Fibroblast of the conjunctiva (primary cell): ENCODE measurements around the gene NRAS.

Experiments used
- DNase-seq: peaks from one replicate; pipeline ENCODE4 v3.0.0-alpha.2; 2010; ENCODE audit warnings: low read depth

Gene NRAS

GRCh38 chr1:114676115-114676514 lies 40.5 kb downstream of the NRAS start:
- no peak for DNase-seq

DNA sequence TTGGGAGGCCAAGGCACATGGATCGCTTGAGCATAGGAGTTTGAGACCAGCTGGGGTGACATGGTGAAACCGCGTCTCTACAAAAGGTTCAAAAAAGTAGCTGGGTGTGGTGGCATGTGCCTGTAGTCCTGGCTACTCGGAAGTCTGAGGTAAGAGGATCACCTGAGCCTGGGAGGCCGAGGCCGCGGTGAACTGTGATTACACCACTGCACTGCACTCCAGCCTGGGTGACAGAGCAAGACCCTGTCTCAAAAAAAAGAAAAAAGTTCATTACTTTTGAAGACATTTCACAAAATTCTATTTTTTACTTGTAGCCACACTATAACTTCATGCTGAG lies 44.7 kb downstream of the NRAS start:
- no peak for DNase-seq

- DNase-seq, result no peak
Observed at GRCh38 chr1:114671011-114671938, 45.3 kb downstream of the NRAS start.

DNA sequence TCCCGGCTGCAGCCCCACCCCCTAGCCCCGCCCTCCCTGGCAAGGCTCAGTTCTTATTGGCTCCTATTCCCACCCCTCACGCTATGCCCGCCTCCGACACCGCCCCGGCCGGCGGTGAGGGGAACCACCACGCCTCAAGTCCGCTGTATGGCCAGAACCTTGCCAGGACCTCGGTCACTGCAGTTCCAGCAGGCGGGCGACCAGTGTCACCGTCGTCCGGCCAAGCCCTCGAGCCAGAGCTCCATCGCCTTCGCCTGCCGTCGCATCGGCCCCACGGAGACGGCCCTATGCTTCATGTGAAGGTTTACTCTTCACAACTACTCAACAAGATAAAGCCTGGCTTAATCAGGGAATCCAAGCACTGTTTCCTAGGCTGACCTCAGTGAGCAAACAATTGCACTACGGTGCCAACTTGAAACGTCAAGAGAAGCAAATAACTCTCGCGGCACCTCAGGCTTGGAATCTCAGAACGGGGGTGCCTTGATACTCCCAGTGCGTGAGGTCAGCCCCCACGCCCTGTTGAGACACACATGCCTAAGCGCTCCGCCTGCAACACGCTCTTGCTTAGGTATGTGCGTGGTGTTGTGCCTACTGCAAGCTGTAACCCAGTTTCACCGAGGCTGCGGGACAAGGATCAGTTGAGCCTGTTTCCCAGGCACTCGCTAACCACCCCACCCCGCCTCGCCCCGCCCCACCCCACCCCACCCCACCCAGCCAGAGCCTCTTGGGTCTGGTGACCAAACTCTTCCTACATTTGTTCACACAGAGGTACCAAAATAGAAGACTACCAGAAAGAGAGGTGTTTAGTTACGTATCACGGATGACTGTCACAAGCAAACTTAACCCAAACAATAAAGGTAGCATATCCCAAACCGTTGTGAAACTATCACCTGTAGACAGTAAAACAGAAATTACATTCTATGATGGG lies 46.2 kb downstream of the NRAS start:
- peak; percentile 77 for DNase-seq

DNA sequence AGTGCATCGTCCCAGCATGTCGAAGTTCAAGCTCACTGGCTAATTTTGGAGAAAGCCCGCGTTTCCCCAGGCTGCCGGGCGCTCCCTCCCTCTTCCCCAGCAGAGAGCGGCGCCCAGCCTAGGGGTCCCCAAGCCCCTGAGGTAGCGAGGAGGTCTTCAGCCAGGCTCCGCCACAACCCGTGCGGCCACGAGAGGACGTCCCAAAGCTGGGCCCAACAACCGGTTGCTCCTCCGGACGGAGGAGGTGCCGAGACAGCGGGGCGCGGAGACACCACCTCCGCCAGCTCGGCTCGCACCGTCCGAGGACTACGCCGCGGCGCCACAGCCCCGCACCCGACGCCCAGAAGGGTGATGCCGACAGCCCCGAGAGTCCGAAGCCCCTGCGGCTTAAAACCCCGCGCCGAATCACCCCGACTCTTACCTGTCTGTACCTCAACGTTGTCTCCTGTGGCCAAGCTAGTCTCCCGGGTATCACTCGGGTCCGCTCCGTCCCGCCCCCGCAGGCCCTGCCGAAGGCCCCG lies 46.9 kb downstream of the NRAS start, which contains the start of gene DENND2C:
Gene DENND2C (minus strand): TSS at position 488 of the 521 bp plus-strand sequence. CDS start 44,065 bp downstream, outside the sequence.
- DNase-seq, result no peak

- no peak for DNase-seq
Observed at GRCh38 chr1:114668784-114669561, 47.6 kb downstream of the NRAS start.

GRCh38 chr1:114668373-114668772 lies 48.2 kb downstream of the NRAS start:
- DNase-seq, result no peak

DNA sequence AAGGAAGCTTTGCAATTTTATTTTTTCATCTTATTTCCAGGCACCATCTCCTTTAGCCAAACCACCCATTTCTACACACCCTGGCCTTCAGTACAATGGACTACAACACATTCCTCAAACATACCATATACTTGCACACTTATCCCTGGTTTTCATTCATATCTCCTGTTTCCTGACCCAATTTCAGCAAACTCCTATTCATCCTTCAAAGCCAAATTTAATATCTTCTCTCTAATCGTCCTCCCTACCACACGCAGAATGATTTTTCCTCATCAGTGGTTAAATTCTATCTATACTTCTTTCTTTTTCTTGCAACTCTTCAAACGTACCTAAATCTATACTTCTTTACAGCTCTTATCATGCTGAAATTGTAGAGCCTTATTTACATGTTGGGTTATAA lies 49.6 kb downstream of the NRAS start:
- DNase-seq, result no peak

DNA sequence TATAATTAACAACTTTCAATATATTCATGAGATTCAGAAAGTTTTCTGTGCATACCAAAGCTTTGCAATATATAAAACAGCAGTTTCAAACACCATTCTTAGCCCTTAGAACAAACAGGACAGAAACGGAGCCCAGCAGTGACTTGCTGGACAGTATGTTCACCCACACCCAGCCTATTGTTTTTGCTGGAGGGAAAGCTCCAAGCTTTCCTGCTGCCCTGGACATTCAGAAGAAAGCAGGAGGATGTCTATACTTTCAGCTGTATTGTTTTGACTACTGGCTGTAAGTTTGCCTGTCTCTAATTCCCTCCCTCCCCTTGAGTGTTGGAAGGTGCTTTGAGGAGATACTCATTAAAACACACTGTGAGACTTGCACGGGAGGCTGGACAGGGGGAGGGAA lies 56.3 kb downstream of the NRAS start:
- no peak for DNase-seq
